SK-N-SH treated with all-trans-retinoic acid at 6 μM for 48 hours (cell line): ENCODE results near the gene EEF2KMT.

Source experiments
- GLIS3 ChIP-seq: fragments of 250-450 bp; sonication (Bioruptor Pico); IDR thresholded peaks from 2 replicates; pipeline ENCODE4 v1.5.0; 2020; ENCODE audit warnings: mild to moderate bottlenecking, moderate library complexity
- RARB ChIP-seq: fragments of 250-450 bp; sonication (Bioruptor Pico); IDR thresholded peaks from 2 replicates; pipeline ENCODE4 v1.8.0; 2021; ENCODE audit warnings: mild to moderate bottlenecking, moderate library complexity
- ZC3H10 ChIP-seq: fragments of 250-450 bp; sonication (Bioruptor Pico); IDR thresholded peaks from 2 replicates; pipeline ENCODE4 v1.5.1; 2021; ENCODE audit warnings: mild to moderate bottlenecking, moderate library complexity
- TF ChIP-seq, protein P1 (sequence below): fragments of 250-450 bp; sonication (Bioruptor Pico); IDR thresholded peaks from 2 replicates; pipeline ENCODE4 v1.8.0; 2020; ENCODE audit warnings: mild to moderate bottlenecking, moderate library complexity, borderline replicate concordance

- TF ChIP-seq, protein P1, sequence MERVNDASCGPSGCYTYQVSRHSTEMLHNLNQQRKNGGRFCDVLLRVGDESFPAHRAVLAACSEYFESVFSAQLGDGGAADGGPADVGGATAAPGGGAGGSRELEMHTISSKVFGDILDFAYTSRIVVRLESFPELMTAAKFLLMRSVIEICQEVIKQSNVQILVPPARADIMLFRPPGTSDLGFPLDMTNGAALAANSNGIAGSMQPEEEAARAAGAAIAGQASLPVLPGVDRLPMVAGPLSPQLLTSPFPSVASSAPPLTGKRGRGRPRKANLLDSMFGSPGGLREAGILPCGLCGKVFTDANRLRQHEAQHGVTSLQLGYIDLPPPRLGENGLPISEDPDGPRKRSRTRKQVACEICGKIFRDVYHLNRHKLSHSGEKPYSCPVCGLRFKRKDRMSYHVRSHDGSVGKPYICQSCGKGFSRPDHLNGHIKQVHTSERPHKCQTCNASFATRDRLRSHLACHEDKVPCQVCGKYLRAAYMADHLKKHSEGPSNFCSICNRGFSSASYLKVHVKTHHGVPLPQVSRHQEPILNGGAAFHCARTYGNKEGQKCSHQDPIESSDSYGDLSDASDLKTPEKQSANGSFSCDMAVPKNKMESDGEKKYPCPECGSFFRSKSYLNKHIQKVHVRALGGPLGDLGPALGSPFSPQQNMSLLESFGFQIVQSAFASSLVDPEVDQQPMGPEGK (CRISPR knock-in tag), result no peak
- TF ChIP-seq RARB (CRISPR knock-in tag), result no peak
- no peak for TF ChIP-seq GLIS3 (CRISPR knock-in tag)
- TF ChIP-seq ZC3H10 (CRISPR knock-in tag), result no peak
These were observed 31.1 kb downstream of the EEF2KMT start for GRCh38 chr16:5066511-5066910.
